Mesendoderm (in vitro differentiated cells): Measurements from ENCODE around the gene CREB3L2.

Experiments used
- DNase-seq: peaks from one replicate; pipeline ENCODE4 v3.0.0; 2013
- H2AK5ac ChIP-seq: 2 replicates; pipeline ENCODE4 v1.6.1; 2013; ENCODE audit warnings: low read length, inconsistent platforms
- H2BK120ac ChIP-seq: 2 replicates; pipeline ENCODE4 v1.6.1; 2013; ENCODE audit warnings: low read depth, mild to moderate bottlenecking, low read length, moderate library complexity, mixed read lengths
- H2BK15ac ChIP-seq: replicated peaks from 2 replicates; pipeline ENCODE4 v1.6.1; 2013; ENCODE audit warnings: low read depth, mild to moderate bottlenecking, moderate library complexity
- H2BK5ac ChIP-seq: 2 replicates; pipeline ENCODE4 v1.6.1; 2013; ENCODE audit warnings: low read length, inconsistent platforms
- H3K18ac ChIP-seq: 2 replicates; pipeline ENCODE4 v1.6.1; 2013; ENCODE audit warnings: mild to moderate bottlenecking, low read length, mixed read lengths
- H3K23ac ChIP-seq: one replicate; pipeline ENCODE4 v1.6.1; 2013; ENCODE audit warnings: low read length
- H3K27ac ChIP-seq: 2 replicates; pipeline ENCODE4 v1.5.1; 2013; ENCODE audit warnings: low read depth, mild to moderate bottlenecking, inconsistent platforms, low read length, moderate library complexity
- H3K27me3 ChIP-seq: 2 replicates; pipeline ENCODE4 v1.6.1; 2013; ENCODE audit warnings: low read length, control low read depth, mild to moderate bottlenecking, inconsistent platforms; ENCODE audit not compliant: insufficient read depth, poor library complexity
- H3K36me3 ChIP-seq: 2 replicates; pipeline ENCODE4 v1.6.1; 2013; ENCODE audit warnings: low read length, inconsistent platforms; ENCODE audit not compliant: control insufficient read depth, insufficient read depth
- H3K4ac ChIP-seq: one replicate; pipeline ENCODE4 v1.6.1; 2013; ENCODE audit warnings: low read depth, mild to moderate bottlenecking, low read length, moderate library complexity
- H3K4me1 ChIP-seq: 2 replicates; pipeline ENCODE4 v1.6.1; 2013; ENCODE audit warnings: low read depth, low read length, inconsistent platforms; ENCODE audit not compliant: control insufficient read depth
- H3K4me2 ChIP-seq: 2 replicates; pipeline ENCODE4 v1.6.1; 2013; ENCODE audit warnings: low read length
- H3K4me3 ChIP-seq: 2 replicates; pipeline ENCODE4 v1.5.1; 2013; ENCODE audit warnings: mild to moderate bottlenecking, low read length
- H3K56ac ChIP-seq: one replicate; pipeline ENCODE4 v1.6.1; 2013; ENCODE audit warnings: low read length
- H3K79me1 ChIP-seq: 2 replicates; pipeline ENCODE4 v1.6.1; 2013; ENCODE audit warnings: low read length, inconsistent platforms
- H3K79me2 ChIP-seq: 2 replicates; pipeline ENCODE4 v1.6.1; 2013; ENCODE audit warnings: mild to moderate bottlenecking, low read length; ENCODE audit not compliant: control insufficient read depth, insufficient read depth
- H3K9ac ChIP-seq: 2 replicates; pipeline ENCODE4 v1.6.1; 2013; ENCODE audit warnings: low read length, inconsistent platforms
- H4K5ac ChIP-seq: one replicate; pipeline ENCODE4 v1.6.1; 2013; ENCODE audit warnings: low read length
- H4K8ac ChIP-seq: one replicate; pipeline ENCODE4 v1.6.1; 2013; ENCODE audit warnings: low read depth, mild to moderate bottlenecking, control low read depth, low read length, moderate library complexity
- WGBS: extraction: QIAGEN DNeasy Blood & Tissue Kit; methylation state at CpG from one replicate; pipeline ENCODE4 v1.1.7; 2013; ENCODE audit warnings: low lambda C conversion rate, missing lambda C conversion rate; ENCODE audit not compliant: insufficient coverage; ENCODE audit errors: extremely low coverage; 5-methylcytosine and 5-hydroxymethylcytosine counted together

CREB3L2 gene

GRCh38 chr7:137967143-137968018 lies 34.5 kb downstream of the CREB3L2 start:
- WGBS, result no CpG with 5 or more reads among the region's 12 CpGs
- Histone ChIP-seq H3K4ac (no peak overlapping the region), H3K18ac (peak overlapping the region; percentile 41), H3K79me1 (peaks cover 19% of the 10 kb centered on the region), H3K36me3 (no peaks in the 10 kb centered on the region), H3K23ac (peak overlapping the region; percentile 37), H3K79me2 (peaks cover 42% of the 10 kb centered on the region), H2BK5ac (peak overlapping the region; percentile 34), H3K4me1 (peaks cover 12% of the 10 kb centered on the region), H2AK5ac (no peak overlapping the region), H2BK15ac (no peak overlapping the region), H3K4me2 (peak overlapping the region; percentile 6), H3K27me3 (no peaks in the 10 kb centered on the region), H3K9ac (no peak overlapping the region), H3K56ac (peak overlapping the region; percentile 40), H4K5ac (no peak overlapping the region), H3K27ac (peak overlapping the region; percentile 45), H3K4me3 (no peak overlapping the region), H4K8ac (no peak overlapping the region), H2BK120ac (no peak overlapping the region)
- peak; percentile 86 for DNase-seq

- Histone ChIP-seq H3K18ac (peak overlapping the region; percentile 41), H3K56ac (no peak overlapping the region), H3K79me1 (peaks cover 26% of the 10 kb centered on the region), H2BK5ac (peak overlapping the region; percentile 20), H2BK15ac (no peak overlapping the region), H2AK5ac (no peak overlapping the region), H4K5ac (no peak overlapping the region), H3K23ac (no peak overlapping the region), H3K9ac (no peak overlapping the region), H3K4me1 (peaks cover 12% of the 10 kb centered on the region), H2BK120ac (no peak overlapping the region), H3K36me3 (no peaks in the 10 kb centered on the region), H4K8ac (no peak overlapping the region), H3K79me2 (peaks cover 49% of the 10 kb centered on the region), H3K27me3 (no peaks in the 10 kb centered on the region), H3K4ac (no peak overlapping the region), H3K4me3 (no peak overlapping the region), H3K27ac (peak overlapping the region; percentile 45), H3K4me2 (no peak overlapping the region)
- DNase-seq, result no peak
- no CpG with 5 or more reads among the region's 4 CpGs for WGBS
Observed at GRCh38 chr7:137966641-137967142, 35.2 kb downstream of the CREB3L2 start.

- Histone ChIP-seq H3K23ac (no peak overlapping the region), H3K79me1 (peaks cover 31% of the 10 kb centered on the region), H3K9ac (no peak overlapping the region), H2BK15ac (no peak overlapping the region), H3K4ac (no peak overlapping the region), H3K27me3 (no peaks in the 10 kb centered on the region), H3K79me2 (peaks cover 54% of the 10 kb centered on the region), H3K56ac (no peak overlapping the region), H2BK120ac (no peak overlapping the region), H4K5ac (no peak overlapping the region), H2AK5ac (no peak overlapping the region), H3K4me1 (peaks cover 12% of the 10 kb centered on the region), H3K27ac (no peak overlapping the region), H3K4me2 (no peak overlapping the region), H3K4me3 (no peak overlapping the region), H3K18ac (no peak overlapping the region), H3K36me3 (no peaks in the 10 kb centered on the region), H4K8ac (no peak overlapping the region), H2BK5ac (no peak overlapping the region)
- no CpG with 5 or more reads among the region's 2 CpGs for WGBS
- no peak for DNase-seq
Observed at GRCh38 chr7:137965942-137966640, 35.8 kb downstream of the CREB3L2 start.

GRCh38 chr7:137964824-137965545 lies 36.9 kb downstream of the CREB3L2 start:
- no CpG with 5 or more reads among the region's 14 CpGs for WGBS
- DNase-seq, result no peak

GRCh38 chr7:137962875-137963507 lies 38.9 kb downstream of the CREB3L2 start:
- no peak overlapping the region for H2BK120ac ChIP-seq
- H3K27me3 ChIP-seq, result no peaks in the 10 kb centered on the region
- DNase-seq, result no peak
- no peak overlapping the region for H3K4me2 ChIP-seq
- no peak overlapping the region for H3K23ac ChIP-seq
- H2AK5ac ChIP-seq, result no peak overlapping the region
- H3K4me1 ChIP-seq, result peaks cover 12% of the 10 kb centered on the region
- H3K56ac ChIP-seq, result no peak overlapping the region
- no CpG with 5 or more reads among the region's 7 CpGs for WGBS
- no peak overlapping the region for H3K4ac ChIP-seq
- H4K5ac ChIP-seq, result no peak overlapping the region
- H3K27ac ChIP-seq, result no peak overlapping the region
- no peak overlapping the region for H3K9ac ChIP-seq
- no peaks in the 10 kb centered on the region for H3K36me3 ChIP-seq
- peaks cover 32% of the 10 kb centered on the region for H3K79me1 ChIP-seq
- peaks cover 50% of the 10 kb centered on the region for H3K79me2 ChIP-seq
- H2BK15ac ChIP-seq, result no peak overlapping the region
- H4K8ac ChIP-seq, result no peak overlapping the region
- H2BK5ac ChIP-seq, result no peak overlapping the region
- no peak overlapping the region for H3K18ac ChIP-seq
- no peak overlapping the region for H3K4me3 ChIP-seq

More at GRCh38 chr7:137964824-137965545, 36.9 kb downstream of the CREB3L2 start:
- H3K9ac ChIP-seq, result no peak overlapping the region
- H3K4me1 ChIP-seq, result peaks cover 12% of the 10 kb centered on the region
- H4K8ac ChIP-seq, result no peak overlapping the region
- H2AK5ac ChIP-seq, result no peak overlapping the region
- H3K56ac ChIP-seq, result no peak overlapping the region
- H3K18ac ChIP-seq, result no peak overlapping the region
- no peak overlapping the region for H3K4me2 ChIP-seq
- no peak overlapping the region for H3K4me3 ChIP-seq
- no peak overlapping the region for H3K23ac ChIP-seq
- H3K36me3 ChIP-seq, result no peaks in the 10 kb centered on the region
- H3K79me1 ChIP-seq, result peaks cover 28% of the 10 kb centered on the region
- H2BK15ac ChIP-seq, result no peak overlapping the region
- H4K5ac ChIP-seq, result no peak overlapping the region
- no peak overlapping the region for H2BK5ac ChIP-seq
- no peak overlapping the region for H2BK120ac ChIP-seq
- no peak overlapping the region for H3K27ac ChIP-seq
- no peak overlapping the region for H3K4ac ChIP-seq
- H3K79me2 ChIP-seq, result peaks cover 50% of the 10 kb centered on the region
- no peaks in the 10 kb centered on the region for H3K27me3 ChIP-seq
